GM19372 (cell line): ENCODE results near the gene HEPACAM2.

ENCODE experiments used
- ATAC-seq: cut with Tn5 transposase; IDR thresholded peaks from one replicate; pipeline ENCODE4 v1.9.1; 2021; ENCODE audit warnings: mild to moderate bottlenecking, low read depth, moderate library complexity; ENCODE audit not compliant: unreplicated experiment

The HEPACAM2 gene

GRCh38 chr7:93203496-93203895 is 22.8 kb downstream of the HEPACAM2 start:
- ATAC-seq = no peak

- no peak for ATAC-seq
Measured at GRCh38 chr7:93202594-93203250, 23.5 kb downstream of the HEPACAM2 start.

- no peak for ATAC-seq
Measured at GRCh38 chr7:93198472-93198871, 27.8 kb downstream of the HEPACAM2 start.

- ATAC-seq = no peak
Measured at GRCh38 chr7:93196336-93196735, 29.9 kb downstream of the HEPACAM2 start.

GRCh38 chr7:93194386-93194785 is 31.9 kb downstream of the HEPACAM2 start:
- ATAC-seq = no peak

- no peak for ATAC-seq
Measured at GRCh38 chr7:93188870-93189634, 37.2 kb downstream of the HEPACAM2 start.

GRCh38 chr7:93185303-93186027 is 40.8 kb downstream of the HEPACAM2 start:
- no peak for ATAC-seq

GRCh38 chr7:93179173-93179572 is 47.1 kb downstream of the HEPACAM2 start:
- no peak for ATAC-seq

- ATAC-seq = no peak
Measured at GRCh38 chr7:93178213-93178612, 48.1 kb downstream of the HEPACAM2 start.

GRCh38 chr7:93176992-93177580 is 49.2 kb downstream of the HEPACAM2 start:
- ATAC-seq = no peak

GRCh38 chr7:93175219-93175618 is 51.0 kb downstream of the HEPACAM2 start:
- ATAC-seq = no peak

- no peak for ATAC-seq
Measured at GRCh38 chr7:93172683-93173082, 53.6 kb downstream of the HEPACAM2 start.

GRCh38 chr7:93171606-93172226 is 54.6 kb downstream of the HEPACAM2 start:
- no peak for ATAC-seq

GRCh38 chr7:93165447-93165846 is 60.8 kb downstream of the HEPACAM2 start:
- peak; percentile 98 for ATAC-seq

GRCh38 chr7:93164766-93165165 is 61.5 kb downstream of the HEPACAM2 start:
- no peak for ATAC-seq

GRCh38 chr7:93161181-93161762 is 65.0 kb downstream of the HEPACAM2 start:
- no peak for ATAC-seq

- no peak for ATAC-seq
Measured at GRCh38 chr7:93160410-93160809, 65.9 kb downstream of the HEPACAM2 start.

- ATAC-seq = no peak
Measured at GRCh38 chr7:93159490-93159889, 66.8 kb downstream of the HEPACAM2 start.

- ATAC-seq = no peak
Measured at GRCh38 chr7:93156884-93157283, 69.4 kb downstream of the HEPACAM2 start.

GRCh38 chr7:93150200-93150835 is 76.0 kb downstream of the HEPACAM2 start:
- no peak for ATAC-seq
